Measurements from ENCODE around the gene SOX15. TPM values are rescaled to one million over a fixed set of nuclear protein-coding genes. Genes with fewer than 3 reads are reported as not detected.

The SOX15 gene
- total and polyA plus RNA-seq, 2 of the 13 experiments (the other 11 are each of a cell fraction or from before 2014, with no cell fraction given) = 0.07 to 0.18 TPM

- TF ChIP-seq HOXA7 (CRISPR knock-in tag; IDR thresholded peaks at IDR 0.05) (no peak), ZNF546 (CRISPR knock-in tag; conservative IDR thresholded peaks at IDR 0.05) (0 out of 2 replicates have a peak, but pooled peaks have one; percentile 43), ZNF577 (CRISPR knock-in tag; IDR thresholded peaks at IDR 0.05; ENCODE audit: borderline replicate concordance, low read depth) (no peak), ZNF768 (CRISPR knock-in tag; IDR thresholded peaks at IDR 0.05) (no peak), PBX2 (CRISPR knock-in tag; IDR thresholded peaks at IDR 0.05) (no peak), ZNF567 (CRISPR knock-in tag; IDR thresholded peaks at IDR 0.05; ENCODE audit: borderline replicate concordance) (0 out of 2 replicates have a peak, but pooled peaks have one; percentile 44), MTERF4 (CRISPR knock-in tag; IDR thresholded peaks at IDR 0.05) (no peak), SALL1 (CRISPR knock-in tag; IDR thresholded peaks at IDR 0.05) (peak; percentile 11; the same call in 1 of the 2 replicates), REPIN1 (CRISPR knock-in tag; IDR thresholded peaks at IDR 0.05; ENCODE audit: borderline replicate concordance, low read depth) (no peak), CENPX (CRISPR knock-in tag; IDR thresholded peaks at IDR 0.05) (no peak), REL (CRISPR knock-in tag; conservative IDR thresholded peaks at IDR 0.05) (no peak), HOMEZ (CRISPR knock-in tag; IDR thresholded peaks at IDR 0.05; ENCODE audit: low read depth) (no peak), ZNF234 (CRISPR knock-in tag; conservative IDR thresholded peaks at IDR 0.05) (no peak), CBX5 (CRISPR knock-in tag; IDR thresholded peaks at IDR 0.05; ENCODE audit: borderline replicate concordance) (no peak), ZNF639 (CRISPR knock-in tag; conservative IDR thresholded peaks at IDR 0.05) (no peak), CEBPG (CRISPR knock-in tag; IDR thresholded peaks at IDR 0.05) (0 out of 2 replicates have a peak, but pooled peaks have one; percentile 9), ZNF605 (CRISPR knock-in tag; IDR thresholded peaks at IDR 0.05) (0 out of 2 replicates have a peak, but pooled peaks have one; percentile 15), PRDM15 (CRISPR knock-in tag; IDR thresholded peaks at IDR 0.05) (no peak), RBM39 (IDR thresholded peaks at IDR 0.05; ENCODE audit: low read depth, low read length, poor library complexity, severe bottlenecking) (no peak)
These were observed 24.0 kb upstream of the SOX15 start (continued) for GRCh38 chr17:7613769-7614424.

Measured in HepG2 (cell line).